Measurements from ENCODE around the gene BACH2. TPM values are rescaled to one million over a fixed set of nuclear protein-coding genes. Genes with fewer than 3 reads are reported as not detected.

Gene BACH2
- polyA plus RNA-seq, 1 donor from 2014 or later, result 45.5 TPM

GRCh38 chr6:89927791-89928550 is 368.7 kb downstream of the BACH2 start:
- Histone ChIP-seq H3K4me2 (ENCODE audit: low read length) (no peak overlapping the region), H3K9me3 (ENCODE audit: low read length) (no peaks in the 10 kb centered on the region), H3K9me2 (ENCODE audit: insufficient read depth, low read length) (no peaks in the 10 kb centered on the region), H4K20me1 (ENCODE audit: insufficient read depth) (no peaks in the 10 kb centered on the region), H3K27me3 (ENCODE audit: insufficient read depth, low read depth, low read length) (no peaks in the 10 kb centered on the region), H2AFZ (ENCODE audit: low read depth, low read length) (no peak overlapping the region), H3K9ac (ENCODE audit: low read length) (no peak overlapping the region), H3F3A (ENCODE audit: insufficient read depth, low read length, poor library complexity, severe bottlenecking) (no peaks in the 10 kb centered on the region), H3K79me2 (replicated peaks; ENCODE audit: insufficient read depth, low read length) (no peaks in the 10 kb centered on the region), H3K4me3 (ENCODE audit: low read length) (no peak overlapping the region), H3K36me3 (ENCODE audit: insufficient read depth, low read length) (no peaks in the 10 kb centered on the region), H3K27ac (ENCODE audit: low read length) (no peak overlapping the region)
- TF ChIP-seq EP300 (conservative IDR thresholded peaks at IDR 0.05; ENCODE audit: poor library complexity, severe bottlenecking), result no peak
- TF ChIP-seq TAF1 (IDR thresholded peaks at IDR 0.05; ENCODE audit: low read depth), result no peak
- TF ChIP-seq, protein P1, sequence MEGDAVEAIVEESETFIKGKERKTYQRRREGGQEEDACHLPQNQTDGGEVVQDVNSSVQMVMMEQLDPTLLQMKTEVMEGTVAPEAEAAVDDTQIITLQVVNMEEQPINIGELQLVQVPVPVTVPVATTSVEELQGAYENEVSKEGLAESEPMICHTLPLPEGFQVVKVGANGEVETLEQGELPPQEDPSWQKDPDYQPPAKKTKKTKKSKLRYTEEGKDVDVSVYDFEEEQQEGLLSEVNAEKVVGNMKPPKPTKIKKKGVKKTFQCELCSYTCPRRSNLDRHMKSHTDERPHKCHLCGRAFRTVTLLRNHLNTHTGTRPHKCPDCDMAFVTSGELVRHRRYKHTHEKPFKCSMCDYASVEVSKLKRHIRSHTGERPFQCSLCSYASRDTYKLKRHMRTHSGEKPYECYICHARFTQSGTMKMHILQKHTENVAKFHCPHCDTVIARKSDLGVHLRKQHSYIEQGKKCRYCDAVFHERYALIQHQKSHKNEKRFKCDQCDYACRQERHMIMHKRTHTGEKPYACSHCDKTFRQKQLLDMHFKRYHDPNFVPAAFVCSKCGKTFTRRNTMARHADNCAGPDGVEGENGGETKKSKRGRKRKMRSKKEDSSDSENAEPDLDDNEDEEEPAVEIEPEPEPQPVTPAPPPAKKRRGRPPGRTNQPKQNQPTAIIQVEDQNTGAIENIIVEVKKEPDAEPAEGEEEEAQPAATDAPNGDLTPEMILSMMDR (IDR thresholded peaks at IDR 0.05; ENCODE audit: poor library complexity, severe bottlenecking), result no peak
- TF ChIP-seq POLR2AphosphoS5 (IDR thresholded peaks at IDR 0.05), result no peak
- no peak for TF ChIP-seq SMC3 (conservative IDR thresholded peaks at IDR 0.05; ENCODE audit: poor library complexity)
- TF ChIP-seq MXI1 (conservative IDR thresholded peaks at IDR 0.05; ENCODE audit: poor library complexity, severe bottlenecking), result no peak
- no peak for TF ChIP-seq REST (IDR thresholded peaks at IDR 0.05; ENCODE audit: borderline replicate concordance)
- TF ChIP-seq EZH2 (IDR thresholded peaks at IDR 0.05; ENCODE audit: borderline replicate concordance, insufficient read depth, low read length, poor library complexity, severe bottlenecking), result no peak
- no peak for TF ChIP-seq RAD21 (conservative IDR thresholded peaks at IDR 0.05)

- Histone ChIP-seq H3K4me2 (ENCODE audit: low read length) (no peak overlapping the region), H3K27ac (ENCODE audit: low read length) (no peak overlapping the region), H3K36me3 (ENCODE audit: insufficient read depth, low read length) (no peaks in the 10 kb centered on the region), H3F3A (ENCODE audit: insufficient read depth, low read length, poor library complexity, severe bottlenecking) (no peaks in the 10 kb centered on the region), H3K79me2 (replicated peaks; ENCODE audit: insufficient read depth, low read length) (no peaks in the 10 kb centered on the region), H3K27me3 (ENCODE audit: insufficient read depth, low read depth, low read length) (no peaks in the 10 kb centered on the region), H3K4me3 (ENCODE audit: low read length) (no peak overlapping the region), H4K20me1 (ENCODE audit: insufficient read depth) (no peaks in the 10 kb centered on the region), H3K9me3 (ENCODE audit: low read length) (no peaks in the 10 kb centered on the region), H3K9ac (ENCODE audit: low read length) (no peak overlapping the region), H2AFZ (ENCODE audit: low read depth, low read length) (no peak overlapping the region), H3K9me2 (ENCODE audit: insufficient read depth, low read length) (no peaks in the 10 kb centered on the region)
- TF ChIP-seq MXI1 (conservative IDR thresholded peaks at IDR 0.05; ENCODE audit: poor library complexity, severe bottlenecking) (no peak), SMC3 (conservative IDR thresholded peaks at IDR 0.05; ENCODE audit: poor library complexity) (no peak), EP300 (conservative IDR thresholded peaks at IDR 0.05; ENCODE audit: poor library complexity, severe bottlenecking) (no peak), TAF1 (IDR thresholded peaks at IDR 0.05; ENCODE audit: low read depth) (no peak), RAD21 (conservative IDR thresholded peaks at IDR 0.05) (no peak), REST (IDR thresholded peaks at IDR 0.05; ENCODE audit: borderline replicate concordance) (no peak), EZH2 (IDR thresholded peaks at IDR 0.05; ENCODE audit: borderline replicate concordance, insufficient read depth, low read length, poor library complexity, severe bottlenecking) (no peak), POLR2AphosphoS5 (IDR thresholded peaks at IDR 0.05) (no peak)
- TF ChIP-seq, protein P1 (IDR thresholded peaks at IDR 0.05; ENCODE audit: poor library complexity, severe bottlenecking), result no peak
Measured at GRCh38 chr6:89927264-89927663, 369.4 kb downstream of the BACH2 start.
